ENCODE data around the gene GALNT10.

GRCh38 chr5:154351141-154351540 is 160.6 kb downstream of the GALNT10 start:
- no peak for TF ChIP-seq CTCF (IDR thresholded peaks at IDR 0.05)
- no peak for TF ChIP-seq GATA2 (CRISPR knock-in tag; IDR thresholded peaks at IDR 0.05)
- no peak for TF ChIP-seq PBX3 (IDR thresholded peaks at IDR 0.05)
- TF ChIP-seq RAD21 (IDR thresholded peaks at IDR 0.05; ENCODE audit: low read length) = no peak
- no peak for TF ChIP-seq SMC3 (IDR thresholded peaks at IDR 0.05; ENCODE audit: low read depth, low read length)
- no peak for TF ChIP-seq EP300 (IDR thresholded peaks at IDR 0.05; ENCODE audit: borderline replicate concordance in 1 of 2, low read depth in 1 of 2, low read length in 1 of 2)
